ENCODE results near the gene CHAF1A. TPM values are rescaled to one million over a fixed set of nuclear protein-coding genes. Genes with fewer than 3 reads are reported as not detected.
A peak's percentile ranks its signal among the peaks of the same experiment; 100 is the strongest.

Gene CHAF1A
- total and polyA plus RNA-seq, 12 donors: 3.4 to 14.6 (median 8.4) TPM

GRCh38 chr19:4443966-4444764 is 41.7 kb downstream of the CHAF1A start:
- Histone ChIP-seq H3K36me3 (replicated peaks in 1 of 2) (peaks cover 0 to 55% of the 10 kb centered on the region in 2 donors), H3K9me3 (replicated peaks in 1 of 3) (no peaks in the 10 kb centered on the region), H3K27ac (peak overlapping the region in 1 of 5 donors; percentile 94), H3K4me3 (no peak overlapping the region), H3K4me1 (replicated peaks in 1 of 2) (peaks cover 33 to 45% of the 10 kb centered on the region in 2 donors), H3K27me3 (no peaks in the 10 kb centered on the region)
- peak in 2 of 7 donors; percentile 35 to 39 for DNase-seq
- WGBS, 4 donors: 76 to 85% (median 80%) methylated on average over 8 to 20 of the region's 20 CpGs
- intact Hi-C loops (cut with DNase I): no loop called here
- TF ChIP-seq POLR2A (IDR thresholded peaks at IDR 0.05): no peak

GRCh38 chr19:4444765-4445741 is 42.6 kb downstream of the CHAF1A start:
- no peaks in the 10 kb centered on the region for H3K9me3 ChIP-seq (replicated peaks in 1 of 3)
- DNase-seq: peak; percentile 50 to 90 (median 85)
- H3K4me3 ChIP-seq: no peak overlapping the region
- H3K27ac ChIP-seq: peak overlapping the region; percentile 60 to 94 (median 84)
- TF ChIP-seq CTCF (IDR thresholded peaks at IDR 0.05) (no peak), POLR2A (IDR thresholded peaks at IDR 0.05) (peak in 1 of 2 donors; percentile 11)
- intact Hi-C loops (cut with DNase I): no loop called here
- H3K36me3 ChIP-seq (replicated peaks in 1 of 2): peaks cover 0 to 64% of the 10 kb centered on the region in 2 donors
- H3K27me3 ChIP-seq: no peaks in the 10 kb centered on the region
- 52 to 61% (median 59%) methylated on average over 15 to 36 of the region's 36 CpGs for WGBS, 4 donors
- peaks cover 37 to 49% of the 10 kb centered on the region in 2 donors for H3K4me1 ChIP-seq (replicated peaks in 1 of 2)

- TF ChIP-seq CTCF (IDR thresholded peaks at IDR 0.05): peak in 2 of 6 experiments; percentile 7 to 31
- peak in 1 of 2 donors; percentile 62 for TF ChIP-seq POLR2A (IDR thresholded peaks at IDR 0.05)
- peak overlapping the region; percentile 60 to 94 (median 84) for H3K27ac ChIP-seq
- no peak overlapping the region for H3K4me3 ChIP-seq
- H3K4me1 ChIP-seq (replicated peaks in 1 of 2): peaks cover 37 to 49% of the 10 kb centered on the region in 2 donors
- no peaks in the 10 kb centered on the region for H3K27me3 ChIP-seq
- 51 to 81% (median 68%) methylated on average over 17 to 58 of the region's 58 CpGs for WGBS, 4 donors
- intact Hi-C loops (cut with DNase I): no loop called here
- no peaks in the 10 kb centered on the region for H3K9me3 ChIP-seq (replicated peaks in 1 of 3)
- H3K36me3 ChIP-seq (replicated peaks in 1 of 2): peaks cover 0 to 74% of the 10 kb centered on the region in 2 donors
- peak; percentile 68 to 86 (median 80) for DNase-seq
Measured at GRCh38 chr19:4445963-4446703, 43.7 kb downstream of the CHAF1A start.

- no peaks in the 10 kb centered on the region for H3K27me3 ChIP-seq
- H3K4me3 ChIP-seq: no peak overlapping the region
- TF ChIP-seq CTCF (IDR thresholded peaks at IDR 0.05) (no peak), POLR2A (IDR thresholded peaks at IDR 0.05) (no peak)
- H3K9me3 ChIP-seq (replicated peaks in 1 of 3): no peaks in the 10 kb centered on the region
- no peak for DNase-seq
- H3K36me3 ChIP-seq (replicated peaks in 1 of 2): peaks cover 0 to 81% of the 10 kb centered on the region in 2 donors
- peaks cover 37 to 49% of the 10 kb centered on the region in 2 donors for H3K4me1 ChIP-seq (replicated peaks in 1 of 2)
- intact Hi-C loops (cut with DNase I): no loop called here
- H3K27ac ChIP-seq: peak overlapping the region in 4 of 5 donors; percentile 62 to 94 (median 88)
- WGBS, 4 donors: 72 to 80% (median 73%) methylated on average over 9 to 15 of the region's 15 CpGs; no CpG with 5 or more reads in 1 of the 4 donors
Measured at GRCh38 chr19:4446704-4447200, 44.3 kb downstream of the CHAF1A start.
